GM12878 (cell line): Measurements from ENCODE around the gene NDUFV2. TPM values are rescaled to one million over a fixed set of nuclear protein-coding genes. Genes with fewer than 3 reads are reported as not detected.

Source experiments
- ATAC-seq: fragments of 200-7000 bp; cut with Tn5 transposase; 3 replicates; pipeline ENCODE4 v1.9.1; 2020; ENCODE audit warnings: mild to moderate bottlenecking, moderate library complexity
- BruUV-seq: library from RNA; stranded (reverse); fragments of 400-500 nt; replicated peaks from 2 replicates; lab custom pipeline; 2021; lab: Mats Ljungman, UMichigan
- CTCF ChIA-PET: fragments of 300-600 bp; sonication (Branson Sonifier 250); formaldehyde crosslinking; extraction: SDS; loops from one replicate; lab custom pipeline; 2021; ENCODE audit warnings: inconsistent platforms; lab: Yijun Ruan, JAX
- POLR2A ChIA-PET: fragments of 350-600 bp; formaldehyde crosslinking; extraction: SDS; loops from one replicate; lab custom pipeline; 2021; ENCODE audit warnings: inconsistent platforms; lab: Charles Lee
- RAD21 ChIA-PET: fragments of 300-600 bp; sonication (Branson Sonifier 250); formaldehyde crosslinking; loops from one replicate; lab custom pipeline; 2023; ENCODE audit warnings: antibody characterized with exemption; ENCODE audit not compliant: unreplicated experiment; lab: Charles Lee
- SMC1A ChIA-PET: fragments of 300-600 bp; sonication (Branson Sonifier 250); formaldehyde crosslinking; loops from one replicate; lab custom pipeline; 2023; ENCODE audit not compliant: unreplicated experiment, uncharacterized antibody; lab: Charles Lee
- DNase-seq: peaks from one replicate; pipeline ENCODE4 v3.0.0-alpha.2; 2011; ENCODE audit warnings: low read depth, low spot score
- FAIRE-seq: peaks from 3 replicates; lab custom pipeline; 2011; peaks lifted over from hg19 to GRCh38; lab: Jason Lieb, UNC
- H2AFZ ChIP-seq: 2 replicates; pipeline ENCODE4 v1.6.0; 2011; ENCODE audit warnings: low read depth, low read length, control low read depth; ENCODE audit not compliant: control insufficient read depth
- H3K27ac ChIP-seq: 2 replicates; pipeline ENCODE4 v1.5.1; 2011; ENCODE audit warnings: control low read depth; ENCODE audit not compliant: control insufficient read depth, insufficient read depth
- H3K27me3 ChIP-seq, 2 experiments: replicated peaks in 1 of 2; 2 replicates each; pipeline versions ENCODE4 v1.6.0 to v1.6.1; 2011; ENCODE audit warnings: low read length in 1 of 2; ENCODE audit not compliant: control insufficient read depth in 2 of 2, insufficient read depth in 2 of 2
- H3K36me3 ChIP-seq, 2 experiments: 2 replicates each; pipeline ENCODE4 v1.5.1; 2011; ENCODE audit warnings: low read length in 1 of 2; ENCODE audit not compliant: control insufficient read depth in 2 of 2, insufficient read depth in 2 of 2
- H3K4me1 ChIP-seq: 2 replicates; pipeline ENCODE4 v1.6.1; 2011; ENCODE audit warnings: mild to moderate bottlenecking, low read length, moderate library complexity, mixed read lengths; ENCODE audit not compliant: control insufficient read depth, insufficient read depth
- H3K4me2 ChIP-seq: 2 replicates; pipeline ENCODE4 v1.6.0; 2011; ENCODE audit warnings: control low read depth; ENCODE audit not compliant: control insufficient read depth, insufficient read depth
- H3K4me3 ChIP-seq: fragments of 200-600 bp; sonication (generic); 2 replicates; pipeline ENCODE4 v1.5.1; 2016
- H3K79me2 ChIP-seq: 2 replicates; pipeline ENCODE4 v1.6.0; 2011; ENCODE audit warnings: low read length; ENCODE audit not compliant: control insufficient read depth, insufficient read depth
- H3K9ac ChIP-seq: 2 replicates; pipeline ENCODE4 v1.8.0; 2011; ENCODE audit warnings: low read length, control low read depth, mixed read lengths; ENCODE audit not compliant: control insufficient read depth, insufficient read depth
- H3K9me3 ChIP-seq: replicated peaks from 3 replicates; pipeline ENCODE4 v1.5.1; 2011; ENCODE audit warnings: mild to moderate bottlenecking, low read length; ENCODE audit not compliant: control insufficient read depth, insufficient read depth
- H4K20me1 ChIP-seq: 2 replicates; pipeline ENCODE4 v1.6.0; 2011; ENCODE audit not compliant: control insufficient read depth, insufficient read depth
- CHD1 ChIP-seq: IDR thresholded peaks from 2 replicates; pipeline ENCODE4 v1.6.1; 2012; ENCODE audit warnings: low read depth, low read length, improper control_type of control experiment
- DPF2 ChIP-seq: fragments of 450-650 bp; IDR thresholded peaks from 2 replicates; pipeline ENCODE4 v1.6.1; 2017; ENCODE audit warnings: mild to moderate bottlenecking
- KLF5 ChIP-seq: fragments of 450-650 bp; IDR thresholded peaks from 2 replicates; pipeline ENCODE4 v1.6.1; 2014; ENCODE audit warnings: mild to moderate bottlenecking; ENCODE audit not compliant: partially characterized antibody
- RAD21 ChIP-seq: IDR thresholded peaks from 2 replicates; pipeline ENCODE4 v1.6.1; 2011; ENCODE audit warnings: mild to moderate bottlenecking, low read depth, low read length, moderate library complexity; ENCODE audit not compliant: insufficient read depth
- TCF12 ChIP-seq: IDR thresholded peaks from 2 replicates; pipeline ENCODE4 v1.6.1; 2011; ENCODE audit warnings: low read depth, mild to moderate bottlenecking, low read length
- WRNIP1 ChIP-seq: IDR thresholded peaks from 2 replicates; pipeline ENCODE4 v1.6.1; 2011; ENCODE audit warnings: low read depth, low read length, improper control_type of control experiment, borderline replicate concordance
- ZNF207 ChIP-seq: fragments of 450-650 bp; IDR thresholded peaks from 2 replicates; pipeline ENCODE4 v1.6.1; 2014; ENCODE audit warnings: antibody characterized with exemption, mild to moderate bottlenecking, borderline replicate concordance
- WGBS: methylation state at CpG from one replicate; pipeline ENCODE4 v1.1.6; 2016; ENCODE audit warnings: low lambda C conversion rate; ENCODE audit not compliant: insufficient replicate concordance, insufficient coverage; ENCODE audit errors: missing lambda C conversion rate; 5-methylcytosine and 5-hydroxymethylcytosine counted together
- in situ Hi-C: fragments of 300-500 bp; cut with MboI; formaldehyde crosslinking; loops from 9 replicates; pipeline ENCODE4 v1.14.3; 2018; ENCODE audit warnings: mixed read lengths
- intact Hi-C: fragments of 100-400 bp; cut with micrococcal nuclease; formaldehyde crosslinking; loops from one replicate; pipeline ENCODE4 v1.14.2; 2022; ENCODE audit not compliant: unreplicated experiment
- polyA plus RNA-seq, 11 experiments: library from polyadenylated mRNA; depleted of rRNA in 4 of 11; unstranded in 6 of 11; stranded (reverse) in 5 of 11; fragments of >200 nt; fragmentation: Nextera tagmentation in 4 of 11; fragmentation: Illumina TruSeq in 1 of 11; extraction: Ambion mirVana in 4 of 11; extraction: Trizol in 1 of 11; gene quantifications; 1 replicate in 1 of 11; 2 replicates in 10 of 11; pipeline versions ENCODE4 v1.2.1 to v1.2.3, GENCODE V29; 2011 to 2016; ENCODE audit warnings: inconsistent platforms in 2 of 11, missing spikeins in 2 of 11, low read depth in 1 of 11
- total RNA-seq, 4 experiments: library from RNA; depleted of rRNA in 3 of 4; stranded (reverse); fragments of >200 nt in 3 of 4; fragmentation: Illumina TruSeq in 1 of 4; extraction: Trizol in 1 of 4; gene quantifications; 2 replicates each; pipeline versions ENCODE4 v1.2.1 to v1.2.3, GENCODE V29; 2013 to 2021
- TF ChIP-seq, protein P1 (sequence below): IDR thresholded peaks from 2 replicates; pipeline ENCODE4 v1.6.1; 2012; ENCODE audit warnings: mild to moderate bottlenecking, low read depth, low read length
- TF ChIP-seq, protein P2 (sequence below): IDR thresholded peaks from 2 replicates; pipeline ENCODE4 v1.6.1; 2011; ENCODE audit warnings: borderline replicate concordance, low read depth, mild to moderate bottlenecking, moderate library complexity, mixed read lengths, low read length; ENCODE audit not compliant: insufficient read depth; ENCODE audit errors: extremely low read length

The NDUFV2 gene
- total and polyA plus RNA-seq, 10 of the 15 experiments (the other 5 are each of a cell fraction or from before 2014, with no cell fraction given) = 236 to 590 (median 321) TPM

DNA sequence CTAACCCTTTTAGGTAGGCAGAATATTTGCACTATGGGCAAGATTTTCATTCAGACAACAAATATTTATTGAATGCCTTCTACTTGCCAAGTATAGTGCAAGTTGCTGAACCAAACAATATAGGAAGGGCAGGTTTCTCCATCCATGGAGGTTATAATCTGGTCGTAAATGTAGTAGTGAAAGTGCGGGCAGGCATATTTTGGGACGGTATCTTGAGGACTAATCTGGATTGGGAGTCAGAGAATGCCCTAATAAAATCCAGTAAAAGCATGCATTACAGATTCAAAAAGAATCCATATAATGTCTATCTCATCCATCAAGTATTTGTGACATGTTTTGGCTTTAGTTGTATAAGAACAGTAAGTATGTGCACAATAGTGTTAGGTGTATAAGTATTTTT lies 1.7 kb upstream of the NDUFV2 start:
- no peak for TF ChIP-seq TCF12
- RAD21 ChIA-PET = interaction anchor here (1.4 to 6.5 kb wide), 4 partner anchors 10 to 39 kb away, joined by 5 to 73 read pairs (median 9); partner anchors contain the start of gene ANKRD12
- no peaks in the 10 kb centered on the region for H3K9me3 ChIP-seq
- POLR2A ChIA-PET = interaction anchor here (1.0 to 5.8 kb wide), 3 partner anchors 18 to 376 kb away, joined by 3 to 85 read pairs (median 9); partner anchors contain the start of gene ANKRD12
- H3K27me3 ChIP-seq = no peaks in the 10 kb centered on the region
- H2AFZ ChIP-seq = no peak overlapping the region
- no peak overlapping the region for H3K4me2 ChIP-seq
- CTCF ChIA-PET = interaction anchor here (0.6 to 6.2 kb wide), 8 partner anchors 10 to 402 kb away, joined by 3 to 95 read pairs (median 5); partner anchors contain the start of gene ANKRD12
- SMC1A ChIA-PET = interaction anchor here (1.4 to 8.8 kb wide), 5 partner anchors 12 to 41 kb away, joined by 4 to 112 read pairs (median 6); no protein-coding TSS in a partner anchor
- no TSS peak for BruUV-seq
- H3K4me3 ChIP-seq = no peak overlapping the region
- H3K79me2 ChIP-seq = peaks cover 42% of the 10 kb centered on the region
- no peak overlapping the region for H3K9ac ChIP-seq
- DNase-seq (no peak), FAIRE-seq (no peak), ATAC-seq (no peak)
- peaks cover 10% of the 10 kb centered on the region for H3K4me1 ChIP-seq
- H3K36me3 ChIP-seq = 0 out of 4 replicates have a peak, but pooled peaks cover 0 to 5% of the 10 kb centered on the region in 2 experiments
- WGBS = 100% methylated on average over 3 of the region's 3 CpGs
- no peaks in the 10 kb centered on the region; the same call in 1 of the 2 replicates for H4K20me1 ChIP-seq
- no peak overlapping the region for H3K27ac ChIP-seq
- intact Hi-C loops = no loop called here
- in situ Hi-C loops = no loop called here

DNA sequence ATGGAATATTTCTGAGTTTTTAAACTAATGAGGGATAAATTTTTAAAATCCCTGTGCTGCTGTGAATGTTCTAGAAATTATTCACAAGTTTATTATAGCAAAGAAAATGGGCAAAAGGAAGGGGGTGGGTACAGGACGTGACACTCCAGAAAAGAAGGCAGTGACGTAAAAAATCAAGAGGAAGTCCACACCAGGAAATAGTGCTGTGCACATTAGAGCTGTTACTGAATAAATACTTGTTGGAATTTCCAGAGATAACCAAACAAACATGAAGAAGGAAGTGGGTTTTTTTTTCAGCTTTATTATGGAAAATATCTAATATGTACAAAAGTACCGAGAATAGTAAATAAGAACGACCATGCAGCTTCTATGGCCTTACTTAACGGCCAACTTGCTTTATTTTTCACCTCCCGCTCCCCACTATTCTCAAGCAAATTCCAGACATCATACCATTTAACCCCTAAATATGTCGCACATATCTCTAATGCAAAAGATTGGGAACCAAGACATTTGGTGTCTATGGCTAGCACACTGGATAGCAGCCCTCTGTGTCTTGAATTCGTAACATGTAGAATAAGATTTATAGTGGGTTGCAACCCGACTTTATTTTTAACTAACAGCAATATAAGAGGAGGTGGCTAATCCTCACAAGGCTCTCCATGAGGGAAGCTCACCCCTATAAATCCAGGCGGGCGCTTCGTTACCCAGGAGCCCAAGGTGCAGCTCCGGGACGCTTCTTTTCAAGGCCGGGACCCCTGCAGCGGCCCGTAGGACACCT lies 580 bp upstream of the NDUFV2 start:
- H3K4me1 ChIP-seq = peaks cover 5% of the 10 kb centered on the region
- H3K27me3 ChIP-seq = no peaks in the 10 kb centered on the region
- under 1% methylated on average over 17 of the region's 17 CpGs for WGBS
- intact Hi-C loops = loop anchor here (2.0 kb wide), 1 partner anchor 35 kb away; the partner anchor contains the start of gene ANKRD12
- RAD21 ChIA-PET = interaction anchor here (0.9 to 6.5 kb wide), 8 partner anchors 9 to 233 kb away, joined by 3 to 73 read pairs (median 6); partner anchors contain the start of genes ANKRD12 and TWSG1
- H3K36me3 ChIP-seq = 0 out of 4 replicates have a peak, but pooled peaks cover 0 to 5% of the 10 kb centered on the region in 2 experiments
- H2AFZ ChIP-seq = peak overlapping the region; percentile 73
- peak overlapping the region; percentile 69 for H3K9ac ChIP-seq
- POLR2A ChIA-PET = interaction anchor here (0.9 to 6.1 kb wide), 9 partner anchors 8 to 375 kb away, joined by 3 to 85 read pairs (median 3); partner anchors contain the start of gene ANKRD12
- FAIRE-seq (no peak), ATAC-seq (peak; percentile 36), DNase-seq (no peak)
- TSS peak; percentile 96 for BruUV-seq
- no peaks in the 10 kb centered on the region; the same call in 1 of the 2 replicates for H4K20me1 ChIP-seq
- peaks cover 54% of the 10 kb centered on the region for H3K79me2 ChIP-seq
- CTCF ChIA-PET = interaction anchor here (0.6 to 6.2 kb wide), 8 partner anchors 15 to 403 kb away, joined by 3 to 95 read pairs (median 7); partner anchors contain the start of gene ANKRD12
- H3K4me3 ChIP-seq = peak overlapping the region; percentile 83
- peak overlapping the region; percentile 77 for H3K27ac ChIP-seq
- no peaks in the 10 kb centered on the region for H3K9me3 ChIP-seq
- peak overlapping the region; percentile 66 for H3K4me2 ChIP-seq
- SMC1A ChIA-PET = interaction anchor here (0.9 to 8.8 kb wide), 12 partner anchors 8 to 415 kb away, joined by 3 to 112 read pairs (median 4); no protein-coding TSS in a partner anchor
- in situ Hi-C loops = no loop called here
- TF ChIP-seq WRNIP1 = no peak
- TF ChIP-seq KLF5 = no peak
- TF ChIP-seq, protein P1, sequence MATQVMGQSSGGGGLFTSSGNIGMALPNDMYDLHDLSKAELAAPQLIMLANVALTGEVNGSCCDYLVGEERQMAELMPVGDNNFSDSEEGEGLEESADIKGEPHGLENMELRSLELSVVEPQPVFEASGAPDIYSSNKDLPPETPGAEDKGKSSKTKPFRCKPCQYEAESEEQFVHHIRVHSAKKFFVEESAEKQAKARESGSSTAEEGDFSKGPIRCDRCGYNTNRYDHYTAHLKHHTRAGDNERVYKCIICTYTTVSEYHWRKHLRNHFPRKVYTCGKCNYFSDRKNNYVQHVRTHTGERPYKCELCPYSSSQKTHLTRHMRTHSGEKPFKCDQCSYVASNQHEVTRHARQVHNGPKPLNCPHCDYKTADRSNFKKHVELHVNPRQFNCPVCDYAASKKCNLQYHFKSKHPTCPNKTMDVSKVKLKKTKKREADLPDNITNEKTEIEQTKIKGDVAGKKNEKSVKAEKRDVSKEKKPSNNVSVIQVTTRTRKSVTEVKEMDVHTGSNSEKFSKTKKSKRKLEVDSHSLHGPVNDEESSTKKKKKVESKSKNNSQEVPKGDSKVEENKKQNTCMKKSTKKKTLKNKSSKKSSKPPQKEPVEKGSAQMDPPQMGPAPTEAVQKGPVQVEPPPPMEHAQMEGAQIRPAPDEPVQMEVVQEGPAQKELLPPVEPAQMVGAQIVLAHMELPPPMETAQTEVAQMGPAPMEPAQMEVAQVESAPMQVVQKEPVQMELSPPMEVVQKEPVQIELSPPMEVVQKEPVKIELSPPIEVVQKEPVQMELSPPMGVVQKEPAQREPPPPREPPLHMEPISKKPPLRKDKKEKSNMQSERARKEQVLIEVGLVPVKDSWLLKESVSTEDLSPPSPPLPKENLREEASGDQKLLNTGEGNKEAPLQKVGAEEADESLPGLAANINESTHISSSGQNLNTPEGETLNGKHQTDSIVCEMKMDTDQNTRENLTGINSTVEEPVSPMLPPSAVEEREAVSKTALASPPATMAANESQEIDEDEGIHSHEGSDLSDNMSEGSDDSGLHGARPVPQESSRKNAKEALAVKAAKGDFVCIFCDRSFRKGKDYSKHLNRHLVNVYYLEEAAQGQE = no peak
- TF ChIP-seq, protein P2, sequence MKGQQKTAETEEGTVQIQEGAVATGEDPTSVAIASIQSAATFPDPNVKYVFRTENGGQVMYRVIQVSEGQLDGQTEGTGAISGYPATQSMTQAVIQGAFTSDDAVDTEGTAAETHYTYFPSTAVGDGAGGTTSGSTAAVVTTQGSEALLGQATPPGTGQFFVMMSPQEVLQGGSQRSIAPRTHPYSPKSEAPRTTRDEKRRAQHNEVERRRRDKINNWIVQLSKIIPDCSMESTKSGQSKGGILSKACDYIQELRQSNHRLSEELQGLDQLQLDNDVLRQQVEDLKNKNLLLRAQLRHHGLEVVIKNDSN = no peak
- no peak for TF ChIP-seq ZNF207
- no peak for TF ChIP-seq DPF2
- no peak for TF ChIP-seq CHD1
- no peak for TF ChIP-seq RAD21
